SK-N-MC (cell line): ENCODE results near the gene AGBL1.

Experiments used
- DNase-seq: peaks from one replicate; pipeline ENCODE4 v3.0.0-alpha.2; 2011; ENCODE audit warnings: low read depth, low spot score
- H3K27ac ChIP-seq: fragments of 200-600 bp; sonication (generic); 2 replicates; pipeline ENCODE4 v1.5.1; 2016; ENCODE audit warnings: mixed run types
- H3K36me3 ChIP-seq: fragments of 200-600 bp; sonication (generic); 2 replicates; pipeline ENCODE4 v1.6.1; 2017; ENCODE audit warnings: antibody characterized with exemption, low read length, mixed read lengths; ENCODE audit not compliant: insufficient read depth
- H3K4me3 ChIP-seq: fragments of 200-600 bp; sonication (generic); 2 replicates; pipeline ENCODE4 v1.5.1; 2016
- H3K9ac ChIP-seq: fragments of 200-600 bp; sonication (generic); 2 replicates; pipeline ENCODE4 v1.8.0; 2017; ENCODE audit warnings: mixed run types, mixed read lengths; ENCODE audit not compliant: insufficient read length
- H3K9me3 ChIP-seq: fragments of 200-600 bp; sonication (generic); 2 replicates; pipeline ENCODE4 v1.6.1; 2017; ENCODE audit warnings: low read depth, mild to moderate bottlenecking, antibody characterized with exemption, low read length, moderate library complexity, mixed read lengths
- EZH2 ChIP-seq: fragments of 200-600 bp; sonication (generic); IDR thresholded peaks from one replicate; pipeline ENCODE4 v1.6.1; 2017; ENCODE audit warnings: antibody characterized with exemption
- FOXP2 ChIP-seq: optimal IDR thresholded peaks from 2 replicates; pipeline ENCODE3; 2011; ENCODE audit warnings: mild to moderate bottlenecking, moderate library complexity; ENCODE audit not compliant: insufficient read depth; ENCODE audit errors: extremely low read length, control extremely low read depth
- POLR2AphosphoS5 ChIP-seq: IDR thresholded peaks from 2 replicates; pipeline ENCODE4 v1.6.1; 2012; ENCODE audit warnings: mild to moderate bottlenecking, low read depth, low read length, borderline replicate concordance

AGBL1 gene

DNA sequence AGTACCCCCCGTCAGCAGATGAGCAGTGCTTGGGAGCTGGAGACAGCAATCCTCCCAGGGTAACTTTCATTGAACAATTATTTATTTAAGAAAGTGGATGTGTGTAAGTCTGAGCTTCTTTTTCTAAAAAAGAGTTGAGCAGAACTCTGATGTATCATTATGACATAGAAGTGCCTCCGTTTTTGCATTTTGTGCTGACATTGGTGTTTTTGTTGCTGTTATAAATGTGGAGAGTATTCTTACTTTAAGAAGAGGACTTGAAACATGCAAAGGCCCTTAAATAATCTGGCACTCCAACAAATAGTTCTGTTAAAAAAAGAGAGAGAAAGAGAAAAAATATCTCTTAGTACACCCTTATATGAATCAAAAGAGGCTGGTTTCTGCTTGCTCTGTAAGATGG, 217.1 kb downstream of the AGBL1 start:
- H3K9me3 ChIP-seq, result no peaks in the 10 kb centered on the region
- H3K27ac ChIP-seq, result no peak overlapping the region
- no peaks in the 10 kb centered on the region for H3K36me3 ChIP-seq
- no peak overlapping the region for H3K4me3 ChIP-seq
- no peak for TF ChIP-seq EZH2
- TF ChIP-seq FOXP2, result no peak
- TF ChIP-seq POLR2AphosphoS5, result no peak
- no peak for DNase-seq
- no peak overlapping the region for H3K9ac ChIP-seq

- no peaks in the 10 kb centered on the region for H3K9me3 ChIP-seq
- H3K27ac ChIP-seq, result no peak overlapping the region
- H3K36me3 ChIP-seq, result no peaks in the 10 kb centered on the region
- H3K9ac ChIP-seq, result no peak overlapping the region
- TF ChIP-seq POLR2AphosphoS5, result no peak
- no peak for TF ChIP-seq EZH2
- TF ChIP-seq FOXP2, result no peak
- DNase-seq, result no peak
- no peak overlapping the region for H3K4me3 ChIP-seq
Observed at GRCh38 chr15:86300390-86301125, 220.9 kb downstream of the AGBL1 start.

- Histone ChIP-seq H3K9me3 (no peaks in the 10 kb centered on the region), H3K9ac (no peak overlapping the region), H3K4me3 (no peak overlapping the region), H3K27ac (no peak overlapping the region), H3K36me3 (no peaks in the 10 kb centered on the region)
- DNase-seq, result no peak
- TF ChIP-seq POLR2AphosphoS5 (no peak), EZH2 (no peak), FOXP2 (no peak)
Observed at GRCh38 chr15:86311568-86312280, 232.1 kb downstream of the AGBL1 start.

- TF ChIP-seq EZH2 (no peak), FOXP2 (no peak), POLR2AphosphoS5 (no peak)
- no peaks in the 10 kb centered on the region for H3K9me3 ChIP-seq
- no peak overlapping the region for H3K9ac ChIP-seq
- H3K27ac ChIP-seq, result no peak overlapping the region
- H3K36me3 ChIP-seq, result no peaks in the 10 kb centered on the region
- DNase-seq, result no peak
- H3K4me3 ChIP-seq, result no peak overlapping the region
Observed at GRCh38 chr15:86312486-86312885, 232.8 kb downstream of the AGBL1 start.

GRCh38 chr15:86316216-86316615, 236.5 kb downstream of the AGBL1 start:
- Histone ChIP-seq H3K27ac (no peak overlapping the region), H3K4me3 (no peak overlapping the region), H3K36me3 (no peaks in the 10 kb centered on the region), H3K9me3 (no peaks in the 10 kb centered on the region), H3K9ac (no peak overlapping the region)
- TF ChIP-seq FOXP2, result no peak
- TF ChIP-seq EZH2, result no peak
- no peak for TF ChIP-seq POLR2AphosphoS5
- DNase-seq, result no peak

DNA sequence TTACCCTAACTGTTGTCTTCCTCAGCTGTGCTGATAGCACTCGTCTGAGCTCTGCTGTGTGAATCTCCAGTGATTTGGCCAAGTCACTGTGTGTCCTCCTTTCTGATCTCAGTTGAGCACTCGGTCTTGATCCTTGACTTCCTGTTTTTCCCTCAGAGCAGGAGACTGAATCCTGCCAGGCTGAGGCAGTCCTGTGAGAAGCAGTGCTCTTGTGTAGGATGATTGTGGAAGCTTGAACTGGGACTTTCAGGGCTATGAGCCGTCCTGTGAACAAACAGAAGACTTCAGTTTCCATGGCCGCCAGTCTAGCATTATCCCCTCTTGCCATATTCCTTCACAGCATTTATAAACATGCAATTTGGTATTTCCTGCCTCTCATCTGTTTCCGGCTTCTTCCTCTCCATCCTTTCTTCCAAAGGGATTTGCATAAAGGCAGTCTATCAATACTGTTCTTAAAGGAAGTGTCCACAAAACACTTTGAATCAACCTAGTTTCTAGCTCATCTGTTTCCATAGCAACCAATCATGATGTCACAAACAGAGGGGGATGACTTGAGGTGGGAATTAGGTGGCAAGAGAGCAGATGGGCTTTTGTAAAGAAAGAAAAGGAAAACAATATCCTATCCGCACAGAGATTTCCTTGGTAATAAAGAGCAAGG, 237.2 kb downstream of the AGBL1 start:
- no peaks in the 10 kb centered on the region for H3K9me3 ChIP-seq
- TF ChIP-seq EZH2, result no peak
- no peak for TF ChIP-seq POLR2AphosphoS5
- TF ChIP-seq FOXP2, result no peak
- DNase-seq, result no peak

DNA sequence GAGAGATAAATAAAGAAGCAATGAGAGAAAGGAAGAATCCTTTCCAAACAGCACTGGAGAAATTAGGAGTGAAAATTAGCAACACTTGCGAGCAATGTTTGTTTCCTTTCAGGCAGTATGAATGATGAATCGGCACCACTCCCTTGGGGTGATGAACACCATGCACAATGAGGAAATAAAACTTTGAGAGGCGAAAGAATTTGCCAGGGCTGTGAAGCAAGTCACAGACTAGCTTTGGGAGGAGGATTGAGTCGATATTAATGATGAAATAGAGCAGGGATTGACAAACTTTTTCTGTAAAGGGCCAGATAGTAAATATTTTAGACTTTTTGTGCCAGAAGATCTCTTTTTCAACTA, 237.7 kb downstream of the AGBL1 start:
- TF ChIP-seq FOXP2, result no peak
- no peak for TF ChIP-seq EZH2
- no peak for TF ChIP-seq POLR2AphosphoS5
- no peaks in the 10 kb centered on the region for H3K9me3 ChIP-seq
- no peak for DNase-seq
- no peak overlapping the region for H3K4me3 ChIP-seq
- H3K9ac ChIP-seq, result no peak overlapping the region
- no peak overlapping the region for H3K27ac ChIP-seq
- H3K36me3 ChIP-seq, result no peaks in the 10 kb centered on the region

More for the DNA sequence above, 237.2 kb downstream of the AGBL1 start:
- no peaks in the 10 kb centered on the region for H3K36me3 ChIP-seq
- no peak overlapping the region for H3K9ac ChIP-seq
- no peak overlapping the region for H3K4me3 ChIP-seq
- no peak overlapping the region for H3K27ac ChIP-seq

DNA sequence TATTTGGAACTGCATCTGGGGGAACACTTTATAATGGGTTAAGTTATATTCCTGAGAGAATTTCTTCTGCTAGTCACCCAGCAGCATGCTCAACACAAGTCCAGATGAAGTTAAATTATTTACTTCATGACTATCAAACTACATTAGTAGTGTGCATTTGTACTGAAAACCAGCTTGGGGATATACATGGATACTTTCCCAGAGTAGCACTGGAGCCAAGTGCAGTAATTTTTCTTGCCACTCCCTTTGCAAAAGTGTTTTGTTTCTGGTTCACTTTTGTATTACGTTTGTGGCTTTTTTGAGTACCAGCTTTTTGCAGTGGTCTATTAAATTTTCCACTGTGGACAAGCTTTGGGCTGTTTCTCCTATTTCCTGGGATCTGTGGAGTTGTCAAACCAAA, 243.0 kb downstream of the AGBL1 start:
- H3K9me3 ChIP-seq, result no peaks in the 10 kb centered on the region
- H3K4me3 ChIP-seq, result no peak overlapping the region
- no peak overlapping the region for H3K27ac ChIP-seq
- no peaks in the 10 kb centered on the region for H3K36me3 ChIP-seq
- TF ChIP-seq FOXP2, result no peak
- no peak for TF ChIP-seq EZH2
- TF ChIP-seq POLR2AphosphoS5, result no peak
- DNase-seq, result no peak
- no peak overlapping the region for H3K9ac ChIP-seq
